ENCODE data around the gene MAN2B1.
"Not testable (repeated sequence)": the region's sequence is repeated elsewhere in the genome, so short reads cannot be mapped to it uniquely, and the experiment has no call there.

The MAN2B1 gene

DNA sequence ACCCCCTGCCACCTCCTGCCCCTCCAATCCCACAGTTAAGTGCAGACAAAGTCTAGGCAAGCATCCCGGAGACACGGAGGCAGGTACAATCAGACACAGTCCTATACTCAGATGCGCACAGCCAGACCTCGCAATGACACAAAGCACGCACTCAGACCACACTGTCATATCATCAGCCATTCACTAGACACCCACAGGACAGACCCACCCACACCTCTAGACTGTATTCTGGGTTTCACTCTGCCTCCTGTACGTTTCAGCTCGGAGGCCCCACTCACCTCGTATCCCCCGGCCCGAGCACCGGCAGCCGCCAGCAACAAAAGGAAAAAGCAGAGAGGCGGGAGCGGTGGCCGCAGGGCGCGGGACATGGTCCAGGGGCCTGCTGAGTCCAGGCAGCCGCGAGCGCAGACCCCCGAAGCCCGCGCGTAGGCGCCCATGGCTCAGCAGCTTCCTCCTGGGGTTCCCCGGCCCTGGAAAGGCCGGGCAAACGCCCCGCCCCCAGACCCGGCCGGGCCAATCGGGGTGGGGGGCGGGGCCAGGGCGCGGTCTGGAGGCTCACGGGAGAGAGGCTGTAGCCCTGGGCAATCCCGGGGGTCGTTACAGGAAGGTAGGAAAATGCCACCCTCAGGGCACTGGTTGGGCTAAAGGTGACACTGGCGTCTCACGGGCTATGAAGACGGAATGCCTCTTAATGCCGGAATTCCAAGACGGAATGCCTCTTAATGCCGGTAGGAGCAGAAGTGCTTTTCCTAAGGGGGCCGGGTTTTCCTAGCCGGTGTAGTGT is at the start of gene MAN2B1, which contains the start of gene WDR83:
Gene MAN2B1 (minus strand): TSS at position 478 of the 784 bp plus-strand sequence. CDS start 41 bp downstream, at position 437.
Gene WDR83 (plus strand): TSS at position 543 of the 784 bp plus-strand sequence. CDS start 2,984 bp downstream, outside the sequence.
- DNase-seq = peak; percentile 82

DNA sequence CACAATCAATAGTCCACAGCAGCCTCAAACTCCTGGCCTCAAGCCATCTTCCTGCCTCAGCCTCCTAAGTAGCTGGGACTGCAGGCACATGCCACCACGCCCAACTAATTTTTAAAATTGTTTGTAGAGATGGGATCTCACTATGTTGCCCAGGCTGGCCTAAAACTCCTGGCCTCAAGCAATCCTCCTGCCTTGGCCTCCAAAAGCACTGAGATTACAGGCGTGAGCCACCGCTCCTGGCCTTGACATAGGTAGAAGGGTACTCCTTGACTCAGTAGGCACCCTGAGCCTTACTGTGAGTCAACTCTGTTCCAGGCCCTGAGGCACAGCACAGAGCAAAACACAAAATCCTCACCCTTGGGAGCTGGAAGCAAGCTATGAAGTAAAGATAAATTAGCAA is 49.4 kb upstream of the MAN2B1 start:
- no peak for DNase-seq

DNA sequence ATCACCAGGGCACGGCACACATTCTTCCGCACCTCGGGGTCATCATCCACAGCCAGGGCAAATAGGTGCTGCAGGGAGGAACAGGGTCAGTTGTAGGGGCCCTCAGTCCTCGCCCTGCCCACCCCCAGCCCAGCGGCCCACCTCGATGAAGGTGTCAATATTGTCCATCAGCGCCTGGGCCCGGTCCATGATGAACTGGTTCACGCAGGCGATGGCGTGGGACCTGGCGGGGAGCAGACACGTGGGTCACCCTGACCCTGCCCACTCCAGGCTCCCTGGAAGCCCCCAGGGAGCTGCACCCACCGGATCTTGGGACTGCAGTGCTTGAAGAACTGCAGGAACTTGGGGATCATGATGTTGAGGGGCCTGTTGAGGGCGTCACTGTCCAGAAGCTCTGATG is 48.6 kb upstream of the MAN2B1 start:
- DNase-seq = no peak

DNA sequence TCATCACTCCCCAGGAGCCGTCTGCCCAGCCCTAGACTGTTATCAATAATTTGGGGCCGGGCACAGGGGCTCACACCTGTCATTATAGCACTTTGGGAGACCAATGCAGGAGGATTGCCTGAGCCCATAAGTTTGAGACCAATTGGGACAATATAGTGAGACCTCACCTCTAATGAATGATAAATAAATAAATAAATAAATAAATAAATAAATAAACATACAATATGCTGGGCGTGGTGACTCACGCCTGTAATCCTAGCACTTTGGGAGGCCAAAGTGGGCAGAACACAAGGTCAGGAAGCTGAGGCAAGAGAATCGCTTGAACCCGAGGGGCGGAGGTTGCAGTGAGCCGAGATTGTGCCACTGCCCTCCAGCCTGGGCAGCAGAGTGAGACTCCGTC is 46.8 kb upstream of the MAN2B1 start:
- not testable (repeated sequence) for DNase-seq

DNA sequence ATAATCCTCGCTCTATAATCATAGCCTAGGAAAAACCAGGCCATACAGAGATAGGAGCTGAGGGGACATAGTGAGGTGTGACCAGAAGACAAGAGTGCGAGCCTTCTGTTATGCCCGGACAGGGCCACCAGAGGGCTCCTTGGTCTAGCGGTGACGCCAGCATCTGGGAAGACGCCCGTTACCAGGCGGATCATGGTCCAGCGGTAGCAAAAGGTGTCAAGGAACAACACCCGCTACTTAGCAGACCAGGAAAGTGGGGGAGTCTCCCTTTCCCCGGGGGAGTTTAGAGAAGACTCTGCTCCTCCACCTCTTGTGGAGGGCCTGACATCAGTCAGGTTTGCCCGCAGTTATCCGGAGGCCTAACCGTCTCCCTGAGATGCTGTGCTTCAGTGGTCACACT is 45.5 kb upstream of the MAN2B1 start:
- DNase-seq = peak; percentile 33

DNA sequence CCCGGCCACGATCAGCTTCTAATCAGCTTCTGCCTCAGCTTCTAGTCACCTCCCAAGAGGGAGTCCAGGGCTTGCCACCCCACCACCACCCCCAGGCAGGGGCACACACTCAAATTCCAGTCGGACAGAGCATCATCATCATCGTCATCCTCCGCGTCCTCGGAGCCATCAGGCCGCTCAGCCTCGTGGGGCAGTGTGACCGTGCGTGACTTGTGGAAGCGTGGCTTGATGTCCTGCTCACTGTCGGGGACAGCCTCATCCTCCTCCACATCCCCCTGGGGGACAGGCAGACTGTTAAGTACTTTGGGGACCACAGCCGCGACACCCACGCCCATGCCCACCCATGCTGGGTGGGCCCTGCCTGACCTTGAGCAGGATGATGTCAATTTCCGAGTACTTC is 44.6 kb upstream of the MAN2B1 start:
- DNase-seq = no peak

- no peak for DNase-seq
These were observed 42.1 kb upstream of the MAN2B1 start for GRCh38 chr19:12708641-12709040.

DNA sequence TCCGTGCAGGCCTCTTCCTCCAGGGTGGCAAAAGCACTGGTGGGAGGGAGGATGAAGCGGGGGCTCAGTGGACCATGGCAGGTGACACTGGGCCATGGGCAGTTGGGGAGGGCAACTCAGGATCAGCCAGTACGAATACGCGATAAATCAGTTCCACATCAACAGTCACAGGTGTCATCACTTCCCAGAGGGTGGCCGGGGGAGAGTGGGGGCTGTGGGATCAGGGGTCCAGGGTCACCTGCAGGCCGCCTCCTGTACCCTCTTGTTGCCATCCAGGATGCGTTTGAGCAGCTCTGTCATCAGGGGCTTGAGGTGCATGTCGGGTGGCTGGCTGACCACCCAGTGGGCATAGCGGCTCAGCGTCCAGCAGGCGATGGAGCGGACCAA is 39.8 kb upstream of the MAN2B1 start:
- DNase-seq = no peak

GRCh38 chr19:12705654-12706331 is 39.3 kb upstream of the MAN2B1 start:
- DNase-seq = no peak

- no peak for DNase-seq
These were observed 38.6 kb upstream of the MAN2B1 start for GRCh38 chr19:12705169-12705568.

- DNase-seq = no peak
These were observed 36.5 kb upstream of the MAN2B1 start for GRCh38 chr19:12703046-12703445.

DNA sequence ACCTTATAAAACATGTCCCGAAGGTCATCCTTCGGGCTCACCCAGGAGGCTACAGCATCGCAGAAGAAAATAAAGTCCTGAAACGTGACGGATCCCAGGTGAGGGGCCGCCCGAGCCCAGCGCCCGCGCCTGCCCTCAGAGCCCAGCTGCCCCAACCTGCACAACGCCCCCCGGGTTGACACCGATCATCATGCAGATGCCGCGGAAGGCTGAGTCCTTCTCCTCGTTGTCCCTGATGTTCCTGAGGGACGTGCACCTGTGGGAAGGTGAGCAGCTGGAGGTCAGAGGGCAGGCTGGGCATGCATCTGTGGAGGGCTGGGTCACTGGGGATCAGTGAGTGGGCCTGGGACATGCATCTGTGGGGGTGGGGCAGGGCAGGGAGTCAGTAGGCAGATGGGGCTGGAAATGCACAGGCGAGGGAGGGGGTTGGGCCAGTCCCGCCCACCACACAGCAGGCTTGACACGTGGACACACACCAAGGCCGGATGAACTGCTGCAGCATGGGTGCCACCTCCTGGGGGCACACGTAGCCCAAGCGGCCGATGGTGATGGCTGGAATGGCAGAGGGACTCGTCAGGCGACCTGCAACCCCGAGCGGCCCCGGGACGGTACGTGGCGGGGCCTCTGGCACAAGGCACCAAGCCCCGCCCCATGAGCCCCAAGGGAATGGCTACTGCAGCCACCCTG is 35.2 kb upstream of the MAN2B1 start:
- DNase-seq = no peak

DNA sequence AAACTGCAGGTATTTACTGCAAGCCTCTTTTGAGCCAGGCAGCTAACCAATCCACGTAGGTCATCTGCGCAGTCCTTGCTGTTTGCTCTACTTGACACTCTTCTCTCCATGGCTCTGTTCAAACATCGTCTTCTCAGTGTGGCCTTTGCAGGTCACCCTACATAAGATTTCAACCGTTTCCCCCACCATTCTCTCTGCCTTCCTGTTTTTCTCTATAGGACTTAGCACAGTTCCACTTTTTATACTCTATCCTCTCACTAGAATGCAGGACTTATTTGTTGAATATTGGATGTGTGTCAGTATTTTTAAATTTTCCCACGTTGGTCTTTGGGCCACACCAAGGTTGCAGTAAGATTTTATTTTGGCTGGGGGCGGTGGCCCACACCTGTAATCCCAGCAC is 31.6 kb upstream of the MAN2B1 start:
- no peak for DNase-seq

GRCh38 chr19:12697425-12697824 is 30.9 kb upstream of the MAN2B1 start:
- DNase-seq = not testable (repeated sequence)

DNA sequence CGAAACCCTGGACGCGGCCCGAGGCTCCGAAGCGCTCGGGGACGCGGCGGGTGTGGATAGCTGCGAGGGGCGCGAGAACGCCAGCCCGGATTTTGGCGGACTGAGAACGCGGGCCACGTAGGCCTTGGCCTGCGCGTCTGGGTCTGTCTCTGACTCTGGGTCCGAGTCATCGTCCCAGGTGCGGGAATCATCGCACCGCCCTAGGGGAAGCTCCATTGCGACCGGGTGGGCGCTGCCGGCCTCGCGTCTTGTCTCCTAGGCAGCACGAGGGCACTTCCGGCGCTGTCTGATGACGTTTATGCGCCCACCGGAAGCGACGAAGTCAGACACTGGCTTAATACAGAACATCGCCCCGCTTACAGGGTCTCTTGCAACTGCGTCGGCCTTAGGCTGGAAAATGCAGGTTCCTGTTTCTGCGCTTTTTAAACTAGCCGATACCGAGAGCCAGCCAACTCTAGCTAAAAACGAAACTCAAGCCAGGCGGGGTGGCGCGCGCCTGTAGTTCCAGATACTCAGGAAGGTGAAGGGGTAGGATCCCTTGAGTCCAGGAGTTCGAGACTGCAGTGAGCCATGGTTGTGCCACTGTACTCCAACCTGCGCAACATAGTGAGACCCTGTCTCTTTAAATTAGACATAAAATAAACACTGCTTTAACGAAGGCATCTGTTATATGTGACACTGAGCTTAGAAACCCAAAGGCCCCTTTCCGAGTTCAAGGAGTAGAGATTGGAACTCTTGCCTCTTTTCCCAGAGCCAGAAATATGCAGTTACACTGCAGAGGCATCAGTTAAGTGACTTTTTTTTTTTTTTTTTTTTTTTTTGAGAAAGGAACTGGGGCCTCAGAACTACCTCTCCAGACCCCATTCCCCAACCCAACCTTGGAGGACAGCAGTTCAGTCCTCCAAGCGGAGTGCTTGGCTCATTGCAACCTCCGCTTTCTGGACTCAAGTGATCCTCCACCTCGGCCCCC is 30.1 kb upstream of the MAN2B1 start, which contains the start of gene FBXW9:
Gene FBXW9 (minus strand): TSS at position 266 of the 970 bp plus-strand sequence. CDS start 50 bp downstream, at position 216.
- DNase-seq = peak; percentile 98

GRCh38 chr19:12695997-12696365 is 29.4 kb upstream of the MAN2B1 start:
- no peak for DNase-seq

- no peak for DNase-seq
These were observed 29.0 kb upstream of the MAN2B1 start for GRCh38 chr19:12695514-12695913.

GRCh38 chr19:12695096-12695495 is 28.6 kb upstream of the MAN2B1 start:
- DNase-seq = no peak

GRCh38 chr19:12694641-12695040 is 28.1 kb upstream of the MAN2B1 start:
- DNase-seq = no peak

DNA sequence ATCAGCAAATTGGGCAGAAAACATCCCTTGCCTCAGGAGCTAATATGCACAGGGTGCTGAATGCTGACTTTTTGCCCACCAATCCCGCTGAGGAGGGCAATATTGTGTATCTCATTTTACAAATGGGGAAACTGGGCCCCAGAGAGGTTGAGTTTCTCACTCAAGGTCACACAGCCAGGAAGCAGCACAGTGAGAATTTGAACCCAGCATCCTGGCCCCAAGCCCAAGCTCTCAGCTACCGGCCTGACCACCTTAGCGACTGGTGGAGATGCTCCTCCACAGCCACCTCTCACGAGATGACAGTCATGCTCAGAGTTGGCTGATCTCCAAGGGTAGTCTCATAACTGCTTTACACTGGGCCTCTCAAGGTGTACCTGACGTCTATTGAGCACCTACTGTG is 26.4 kb upstream of the MAN2B1 start:
- DNase-seq = no peak

DNA sequence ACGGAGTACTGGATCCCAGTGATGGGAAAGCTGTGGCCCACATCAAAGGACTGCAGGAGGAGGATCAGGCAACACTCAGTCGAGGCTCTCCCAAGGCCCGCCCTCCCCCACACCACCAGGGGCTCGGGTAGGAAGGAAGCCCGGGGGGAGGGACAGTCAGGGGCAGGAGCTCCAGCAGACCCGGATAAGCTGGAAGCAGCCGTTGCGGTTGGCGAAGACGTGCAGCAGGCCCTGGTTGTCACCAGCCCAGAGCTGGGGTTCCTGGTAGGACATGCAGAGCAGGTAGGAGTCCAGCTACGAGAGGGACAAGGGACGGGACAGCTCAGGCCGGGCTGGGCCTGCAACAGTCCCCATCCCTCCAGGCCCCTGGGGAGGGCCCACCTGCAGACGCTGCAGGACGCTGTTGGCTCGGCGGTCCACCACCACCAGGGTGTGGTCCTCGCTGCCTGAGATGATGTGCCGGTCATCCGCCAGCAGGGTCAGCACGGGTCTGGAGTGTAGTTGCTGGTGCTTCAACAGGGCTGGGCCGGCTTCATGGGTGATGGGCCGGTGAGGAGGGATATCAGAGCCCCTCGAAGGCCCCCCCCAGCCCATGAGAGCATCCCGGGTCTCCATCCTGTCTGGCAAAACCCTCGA is 23.2 kb upstream of the MAN2B1 start:
- DNase-seq = no peak

DNA sequence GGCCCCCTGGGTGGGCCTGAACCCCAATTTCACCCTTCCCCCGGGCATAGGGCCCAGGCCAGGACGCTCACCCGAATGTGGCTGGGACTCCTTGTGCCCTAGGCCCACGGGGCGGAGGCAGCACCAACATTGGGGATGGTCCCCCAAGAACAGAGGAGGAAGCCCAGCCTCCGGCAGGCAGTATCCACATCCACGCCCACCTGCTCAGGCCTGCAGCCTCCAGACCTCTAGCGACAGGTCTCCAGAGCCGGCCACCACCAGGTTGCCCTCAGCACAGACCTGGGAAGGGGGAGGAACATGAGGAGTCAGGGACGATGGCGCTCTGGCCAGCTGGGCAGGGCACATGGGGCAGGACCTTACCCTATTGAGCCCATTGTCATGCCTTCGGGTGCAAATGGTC is 22.5 kb upstream of the MAN2B1 start:
- no peak for DNase-seq
